IMR-90 (cell line): Measurements from ENCODE around the gene STAT6. TPM values are rescaled to one million over a fixed set of nuclear protein-coding genes. Genes with fewer than 3 reads are reported as not detected.

Experiments
- ATAC-seq: fragments of 200-7000 bp; cut with Tn5 transposase; 2 replicates; pipeline ENCODE4 v1.9.1; 2020; ENCODE audit warnings: low read depth, mild to moderate bottlenecking, moderate library complexity
- BruUV-seq: library from RNA; stranded (reverse); fragments of 400-500 nt; replicated peaks from 2 replicates; lab custom pipeline; 2021; lab: Mats Ljungman, UMichigan
- CTCF ChIA-PET: fragments of 300-600 bp; formaldehyde crosslinking; extraction: SDS; loops from one replicate; lab custom pipeline; 2021; ENCODE audit warnings: antibody characterized with exemption; lab: Yijun Ruan, JAX
- POLR2A ChIA-PET: fragments of 300-600 bp; sonication (Branson Sonifier 250); formaldehyde crosslinking; loops from one replicate; lab custom pipeline; 2022; ENCODE audit warnings: antibody characterized with exemption; ENCODE audit not compliant: unreplicated experiment; lab: Charles Lee
- DNase-seq: peaks from one replicate; pipeline ENCODE4 v3.0.0; 2013
- H2AFZ ChIP-seq: replicated peaks from 2 replicates; pipeline ENCODE3; 2013; ENCODE audit warnings: low read length, mild to moderate bottlenecking; ENCODE audit not compliant: poor library complexity
- H2AK5ac ChIP-seq: 2 replicates; pipeline ENCODE4 v1.6.1; 2013; ENCODE audit warnings: low read depth, low read length, inconsistent platforms
- H2AK9ac ChIP-seq: replicated peaks from 2 replicates; pipeline ENCODE3; 2013; ENCODE audit warnings: mild to moderate bottlenecking, low read depth, low read length, moderate library complexity; ENCODE audit not compliant: poor library complexity
- H2BK120ac ChIP-seq: 2 replicates; pipeline ENCODE4 v1.6.1; 2013; ENCODE audit warnings: low read depth, low read length, inconsistent platforms
- H2BK15ac ChIP-seq: 3 replicates; pipeline ENCODE4 v1.6.1; 2013; ENCODE audit warnings: low read depth, low read length, inconsistent platforms
- H2BK20ac ChIP-seq: 2 replicates; pipeline ENCODE4 v1.6.1; 2013; ENCODE audit warnings: low read depth, mild to moderate bottlenecking, inconsistent platforms, low read length, moderate library complexity
- H2BK5ac ChIP-seq: 2 replicates; pipeline ENCODE4 v1.6.1; 2013; ENCODE audit warnings: mild to moderate bottlenecking, low read depth, low read length, inconsistent platforms; ENCODE audit not compliant: poor library complexity, severe bottlenecking
- H3K14ac ChIP-seq: replicated peaks from 2 replicates; pipeline ENCODE4 v1.6.1; 2013; ENCODE audit warnings: low read depth, low read length, inconsistent platforms
- H3K18ac ChIP-seq: 2 replicates; pipeline ENCODE4 v1.6.1; 2013; ENCODE audit warnings: low read depth, low read length, control low read depth
- H3K23ac ChIP-seq: 2 replicates; pipeline ENCODE4 v1.6.1; 2013; ENCODE audit warnings: low read depth, low read length, inconsistent platforms
- H3K27ac ChIP-seq: 2 replicates; pipeline ENCODE4 v1.5.1; 2013; ENCODE audit warnings: mild to moderate bottlenecking, control low read depth, low read length; ENCODE audit not compliant: insufficient read depth
- H3K27me3 ChIP-seq: 2 replicates; pipeline ENCODE4 v1.6.1; 2013; ENCODE audit warnings: low read length; ENCODE audit not compliant: control insufficient read depth, insufficient read depth
- H3K36me3 ChIP-seq: 2 replicates; pipeline ENCODE4 v1.6.1; 2013; ENCODE audit warnings: low read length, mixed read lengths; ENCODE audit not compliant: control insufficient read depth, insufficient read depth
- H3K4ac ChIP-seq: 2 replicates; pipeline ENCODE4 v1.6.1; 2013; ENCODE audit warnings: low read depth, low read length, inconsistent platforms
- H3K4me1 ChIP-seq: 2 replicates; pipeline ENCODE4 v1.6.1; 2013; ENCODE audit warnings: low read length, mixed read lengths; ENCODE audit not compliant: control insufficient read depth, insufficient read depth
- H3K4me2 ChIP-seq: 2 replicates; pipeline ENCODE4 v1.6.1; 2013; ENCODE audit warnings: low read depth, mild to moderate bottlenecking, control low read depth, low read length, moderate library complexity
- H3K4me3 ChIP-seq: 2 replicates; pipeline ENCODE4 v1.5.1; 2013; ENCODE audit warnings: low read depth, mild to moderate bottlenecking, control low read depth, low read length, moderate library complexity; ENCODE audit not compliant: insufficient read depth
- H3K56ac ChIP-seq: 2 replicates; pipeline ENCODE4 v1.6.1; 2013; ENCODE audit warnings: low read length, inconsistent platforms; ENCODE audit not compliant: insufficient read depth; ENCODE audit errors: extremely low read depth
- H3K79me1 ChIP-seq, 2 experiments: 2 replicates each; pipeline ENCODE4 v1.6.1; 2013; ENCODE audit warnings: low read length in 2 of 2, inconsistent platforms in 1 of 2, low read depth in 1 of 2
- H3K9ac ChIP-seq: 2 replicates; pipeline ENCODE4 v1.6.1; 2013; ENCODE audit warnings: low read depth, low read length, control low read depth
- H3K9me1 ChIP-seq: 2 replicates; pipeline ENCODE4 v1.6.1; 2013; ENCODE audit warnings: low read length, inconsistent platforms; ENCODE audit not compliant: insufficient read depth
- H3K9me3 ChIP-seq: 2 replicates; pipeline ENCODE4 v1.6.1; 2013; ENCODE audit warnings: low read length; ENCODE audit not compliant: control insufficient read depth, insufficient read depth
- H4K20me1 ChIP-seq: 2 replicates; pipeline ENCODE4 v1.6.1; 2013; ENCODE audit warnings: low read length, inconsistent platforms; ENCODE audit not compliant: insufficient read depth
- H4K5ac ChIP-seq: 2 replicates; pipeline ENCODE4 v1.6.1; 2013; ENCODE audit warnings: mild to moderate bottlenecking, low read depth, low read length, control low read depth
- H4K8ac ChIP-seq, 2 experiments: 2 replicates each; pipeline ENCODE4 v1.6.1; 2013; ENCODE audit warnings: low read depth in 2 of 2, low read length in 2 of 2, control low read depth in 1 of 2, inconsistent platforms in 1 of 2
- H4K91ac ChIP-seq: 2 replicates; pipeline ENCODE4 v1.6.1; 2013; ENCODE audit warnings: low read depth, low read length, inconsistent platforms; ENCODE audit not compliant: insufficient read depth
- BHLHE40 ChIP-seq: fragments of 150-350 bp; IDR thresholded peaks from 2 replicates; pipeline ENCODE4 v1.6.1; 2016; ENCODE audit warnings: mild to moderate bottlenecking, low read depth, low read length
- CHD1 ChIP-seq: IDR thresholded peaks from 2 replicates; pipeline ENCODE4 v1.6.1; 2012; ENCODE audit warnings: low read depth, low read length, improper control_type of control experiment
- FOS ChIP-seq: fragments of 150-350 bp; IDR thresholded peaks from 2 replicates; pipeline ENCODE4 v1.6.1; 2016; ENCODE audit warnings: low read depth, low read length
- NFE2L2 ChIP-seq: fragments of 150-350 bp; IDR thresholded peaks from 2 replicates; pipeline ENCODE4 v1.6.1; 2016; ENCODE audit warnings: low read depth, mild to moderate bottlenecking, low read length
- POLR2A ChIP-seq: IDR thresholded peaks from 2 replicates; pipeline ENCODE4 v1.6.1; 2012; ENCODE audit warnings: mild to moderate bottlenecking, low read depth, low read length
- RFX5 ChIP-seq: IDR thresholded peaks from 2 replicates; pipeline ENCODE4 v1.8.0; 2012; ENCODE audit warnings: low read depth, mild to moderate bottlenecking, low read length, moderate library complexity
- WGBS, 2 experiments: methylation state at CpG; one replicate each; pipeline versions ENCODE4 v1.1.5 to v1.1.7; 2013; ENCODE audit warnings: missing lambda C conversion rate in 2 of 2; ENCODE audit not compliant: insufficient read length in 1 of 2; ENCODE audit errors: extremely low coverage in 2 of 2; 5-methylcytosine and 5-hydroxymethylcytosine counted together
- dilution Hi-C: fragments of 300-500 bp; cut with HindIII; formaldehyde crosslinking; loops from one replicate; pipeline ENCODE4 v1.14.3; 2018; ENCODE audit warnings: low sequenced_read_pairs; ENCODE audit not compliant: unreplicated experiment
- in situ Hi-C: fragments of 300-500 bp; cut with MboI; formaldehyde crosslinking; loops from 3 replicates; pipeline ENCODE4 v1.14.3; 2019; ENCODE audit warnings: low sequenced_read_pairs, inconsistent platforms, mixed read lengths
- intact Hi-C: fragments of 100-400 bp; cut with micrococcal nuclease; formaldehyde crosslinking; loops from 2 replicates; pipeline ENCODE4 v1.10.0; 2022
- polyA plus RNA-seq, 3 experiments: library from polyadenylated mRNA; depleted of rRNA; stranded (reverse); fragments of >200 nt; gene quantifications; 2 replicates each; pipeline ENCODE4 v1.2.3, GENCODE V29; 2012; ENCODE audit warnings: low replicate concordance in 1 of 3
- total RNA-seq: library from RNA; depleted of rRNA; stranded (reverse); fragments of >200 nt; gene quantifications from 2 replicates; pipeline ENCODE4 v1.2.3, GENCODE V29; 2012
- TF ChIP-seq, protein P1 (sequence below): fragments of 150-350 bp; IDR thresholded peaks from 2 replicates; pipeline ENCODE4 v1.6.1; 2016; ENCODE audit warnings: low read depth, mild to moderate bottlenecking, low read length, moderate library complexity, borderline replicate concordance
- TF ChIP-seq, protein P2 (sequence below): conservative IDR thresholded peaks from 2 replicates; pipeline ENCODE4 v1.5.1; 2012; ENCODE audit warnings: mild to moderate bottlenecking, low read depth, low read length, improper control_type of control experiment
- TF ChIP-seq, protein P3 (sequence below): fragments of 150-350 bp; IDR thresholded peaks from 2 replicates; pipeline ENCODE4 v1.6.1; 2017; ENCODE audit warnings: mild to moderate bottlenecking, antibody characterized with exemption, low read length, low read depth

STAT6 gene
- total and polyA plus RNA-seq, 2 of the 4 experiments (the other 2 are of a cell fraction): 43.4 to 96.9 TPM

DNA sequence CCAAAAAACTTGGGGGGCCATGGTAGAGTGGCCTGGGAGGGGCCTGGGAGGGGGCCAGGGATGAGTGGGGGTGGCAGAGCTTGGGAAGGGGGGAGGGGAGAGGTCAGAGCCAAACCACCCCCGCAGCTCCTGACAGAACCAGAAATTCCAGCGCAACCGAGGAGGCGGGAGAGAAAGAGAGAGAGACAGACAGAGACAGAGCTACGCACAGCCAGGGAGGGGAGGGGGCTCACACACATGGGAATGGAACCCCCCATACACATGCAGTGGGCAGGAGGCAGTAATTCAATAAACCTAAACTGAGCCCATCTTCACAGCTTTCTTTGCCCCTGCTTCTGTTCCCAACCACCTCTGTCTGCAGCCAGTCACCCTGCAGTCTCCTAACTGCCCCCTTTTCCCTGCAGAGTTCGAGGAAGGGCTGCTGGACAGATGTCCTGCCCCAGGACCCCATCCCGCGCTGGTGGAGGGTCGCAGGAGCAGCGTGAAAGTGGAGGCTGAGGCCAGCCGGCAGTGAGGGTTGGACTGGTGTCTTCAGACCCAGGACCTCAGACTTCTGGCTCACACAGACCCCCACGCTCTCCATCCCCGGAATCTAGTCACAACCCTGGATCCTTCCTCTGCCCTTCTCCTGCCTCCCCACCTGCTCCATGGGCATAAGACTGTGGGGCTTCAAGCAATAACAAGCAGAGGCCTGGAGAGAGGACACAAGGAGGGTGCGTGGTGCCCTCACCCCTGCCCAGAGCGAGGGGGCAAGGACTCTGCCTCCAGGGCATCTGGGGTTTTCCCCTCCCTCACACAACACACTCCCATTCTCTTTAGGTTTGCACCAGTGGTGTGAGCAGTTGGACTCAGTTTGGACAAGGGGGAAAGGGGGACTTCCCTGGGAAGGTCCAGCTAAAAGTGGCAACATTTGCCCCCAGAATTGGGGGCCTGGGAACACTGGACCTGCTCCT lies 16.7 kb downstream of the STAT6 start:
- Histone ChIP-seq H2AK9ac (peak overlapping the region; percentile 86), H3K9ac (peak overlapping the region; percentile 49), H3K4me1 (peaks cover 41% of the 10 kb centered on the region), H3K23ac (peak overlapping the region; percentile 82; the same call in 1 of the 2 replicates), H3K27me3 (no peaks in the 10 kb centered on the region), H4K5ac (peak overlapping the region; percentile 36), H3K4me2 (peak overlapping the region; percentile 26), H2AK5ac (peak overlapping the region; percentile 84), H3K36me3 (peaks cover 77% of the 10 kb centered on the region), H2BK5ac (peak overlapping the region; percentile 84), H2BK120ac (peak overlapping the region; percentile 41; the same call in 1 of the 2 replicates), H4K20me1 (peaks cover 65% of the 10 kb centered on the region), H3K9me3 (no peaks in the 10 kb centered on the region), H3K4me3 (no peak overlapping the region), H2AFZ (peak overlapping the region; percentile 25), H3K18ac (peak overlapping the region; percentile 29; the same call in 1 of the 2 replicates), H2BK20ac (no peak overlapping the region), H2BK15ac (no peak overlapping the region; the same call in 2 of the 3 replicates), H4K91ac (peak overlapping the region; percentile 17), H3K4ac (peak overlapping the region; percentile 84), H3K79me1 (peaks cover 13 to 70% of the 10 kb centered on the region in 2 experiments), H3K56ac (peak overlapping the region; percentile 50; the same call in 1 of the 2 replicates), H3K14ac (peak overlapping the region; percentile 89), H3K9me1 (peaks cover 8% of the 10 kb centered on the region; the same call in 1 of the 2 replicates), H4K8ac (peak overlapping the region; percentile 8 to 90; a peak in 3 of 4 replicates), H3K27ac (peak overlapping the region; percentile 82)
- TF ChIP-seq, protein P1, sequence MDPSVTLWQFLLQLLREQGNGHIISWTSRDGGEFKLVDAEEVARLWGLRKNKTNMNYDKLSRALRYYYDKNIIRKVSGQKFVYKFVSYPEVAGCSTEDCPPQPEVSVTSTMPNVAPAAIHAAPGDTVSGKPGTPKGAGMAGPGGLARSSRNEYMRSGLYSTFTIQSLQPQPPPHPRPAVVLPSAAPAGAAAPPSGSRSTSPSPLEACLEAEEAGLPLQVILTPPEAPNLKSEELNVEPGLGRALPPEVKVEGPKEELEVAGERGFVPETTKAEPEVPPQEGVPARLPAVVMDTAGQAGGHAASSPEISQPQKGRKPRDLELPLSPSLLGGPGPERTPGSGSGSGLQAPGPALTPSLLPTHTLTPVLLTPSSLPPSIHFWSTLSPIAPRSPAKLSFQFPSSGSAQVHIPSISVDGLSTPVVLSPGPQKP: no peak
- TF ChIP-seq FOS (no peak), CHD1 (no peak), POLR2A (0 out of 2 replicates have a peak, but pooled peaks have one; percentile 4), RFX5 (no peak), NFE2L2 (no peak), BHLHE40 (no peak)
- TF ChIP-seq, protein P2, sequence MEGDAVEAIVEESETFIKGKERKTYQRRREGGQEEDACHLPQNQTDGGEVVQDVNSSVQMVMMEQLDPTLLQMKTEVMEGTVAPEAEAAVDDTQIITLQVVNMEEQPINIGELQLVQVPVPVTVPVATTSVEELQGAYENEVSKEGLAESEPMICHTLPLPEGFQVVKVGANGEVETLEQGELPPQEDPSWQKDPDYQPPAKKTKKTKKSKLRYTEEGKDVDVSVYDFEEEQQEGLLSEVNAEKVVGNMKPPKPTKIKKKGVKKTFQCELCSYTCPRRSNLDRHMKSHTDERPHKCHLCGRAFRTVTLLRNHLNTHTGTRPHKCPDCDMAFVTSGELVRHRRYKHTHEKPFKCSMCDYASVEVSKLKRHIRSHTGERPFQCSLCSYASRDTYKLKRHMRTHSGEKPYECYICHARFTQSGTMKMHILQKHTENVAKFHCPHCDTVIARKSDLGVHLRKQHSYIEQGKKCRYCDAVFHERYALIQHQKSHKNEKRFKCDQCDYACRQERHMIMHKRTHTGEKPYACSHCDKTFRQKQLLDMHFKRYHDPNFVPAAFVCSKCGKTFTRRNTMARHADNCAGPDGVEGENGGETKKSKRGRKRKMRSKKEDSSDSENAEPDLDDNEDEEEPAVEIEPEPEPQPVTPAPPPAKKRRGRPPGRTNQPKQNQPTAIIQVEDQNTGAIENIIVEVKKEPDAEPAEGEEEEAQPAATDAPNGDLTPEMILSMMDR: no peak
- TF ChIP-seq, protein P3, sequence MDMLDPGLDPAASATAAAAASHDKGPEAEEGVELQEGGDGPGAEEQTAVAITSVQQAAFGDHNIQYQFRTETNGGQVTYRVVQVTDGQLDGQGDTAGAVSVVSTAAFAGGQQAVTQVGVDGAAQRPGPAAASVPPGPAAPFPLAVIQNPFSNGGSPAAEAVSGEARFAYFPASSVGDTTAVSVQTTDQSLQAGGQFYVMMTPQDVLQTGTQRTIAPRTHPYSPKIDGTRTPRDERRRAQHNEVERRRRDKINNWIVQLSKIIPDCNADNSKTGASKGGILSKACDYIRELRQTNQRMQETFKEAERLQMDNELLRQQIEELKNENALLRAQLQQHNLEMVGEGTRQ: no peak
- ChIA-PET POLR2A (interaction anchor here (0.6 to 1.2 kb wide), 5 partner anchors 10 to 18 kb away, joined by 3 to 12 read pairs (median 4); partner anchors contain the start of genes NEMP1 and STAT6), CTCF (interaction anchor here (0.6 to 1.2 kb wide), 4 partner anchors 17 to 85 kb away, joined by 3 to 5 read pairs (median 4); partner anchors contain the start of gene STAT6)
- ATAC-seq (no peak), DNase-seq (no peak)
- intact Hi-C loops (no loop called here), dilution Hi-C loops (no loop called here), in situ Hi-C loops (no loop called here)
- BruUV-seq: TSS peak; percentile 55
- WGBS, 2 experiments: 63% methylated on average over 5 of the region's 15 CpGs; no CpG with 5 or more reads in 1 of the 2 experiments
